CD14-positive monocyte (primary cell): Measurements from ENCODE around the gene TMEM94. TPM values are rescaled to one million over a fixed set of nuclear protein-coding genes. Genes with fewer than 3 reads are reported as not detected.
A peak's percentile ranks its signal among the peaks of the same experiment; 100 is the strongest.

Experiments
- DNase-seq, 3 donors: peaks; one replicate each; pipeline ENCODE4 v3.0.0-alpha.2; 2011 to 2022
- H2AFZ ChIP-seq: 2 replicates; pipeline ENCODE4 v1.6.0; 2012; ENCODE audit warnings: mild to moderate bottlenecking, low read depth, low read length, inconsistent platforms; ENCODE audit not compliant: insufficient read depth, poor library complexity, severe bottlenecking
- H3K27ac ChIP-seq, 2 donors: 1 replicate in 1 of 2; 2 replicates in 1 of 2; pipeline ENCODE4 v1.5.1; 2012 to 2013; ENCODE audit warnings: low read length in 2 of 2, control low read depth in 1 of 2, inconsistent platforms in 1 of 2, low read depth in 1 of 2, mild to moderate bottlenecking in 1 of 2
- H3K27me3 ChIP-seq, 2 donors: one replicate each; pipeline versions ENCODE4 v1.6.0 to v1.6.1; 2011 to 2013; ENCODE audit warnings: low read length in 2 of 2; ENCODE audit not compliant: control insufficient read depth in 2 of 2, insufficient read depth in 2 of 2
- H3K36me3 ChIP-seq, 2 donors: replicated peaks in 1 of 2; 1 replicate in 1 of 2; 2 replicates in 1 of 2; pipeline versions ENCODE4 v1.5.1 to v1.6.1; 2012 to 2013; ENCODE audit warnings: low read length in 2 of 2, control low read depth in 1 of 2, inconsistent platforms in 1 of 2, mild to moderate bottlenecking in 1 of 2; ENCODE audit not compliant: insufficient read depth in 2 of 2, control insufficient read depth in 1 of 2
- H3K4me1 ChIP-seq, 2 donors: 1 replicate in 1 of 2; 2 replicates in 1 of 2; pipeline versions ENCODE4 v1.5.1 to v1.6.1; 2012 to 2013; ENCODE audit warnings: low read length in 2 of 2, control low read depth in 1 of 2, inconsistent platforms in 1 of 2, mild to moderate bottlenecking in 1 of 2, moderate library complexity in 1 of 2; ENCODE audit not compliant: insufficient read depth in 2 of 2, control insufficient read depth in 1 of 2
- H3K4me2 ChIP-seq: replicated peaks from 2 replicates; pipeline ENCODE3; 2012; ENCODE audit warnings: low read length, moderate library complexity, mild to moderate bottlenecking; ENCODE audit not compliant: poor library complexity, severe bottlenecking; ENCODE audit errors: extremely low read depth
- H3K4me3 ChIP-seq, 3 experiments: fragments of 200-600 bp in 1 of 3; sonication (generic) in 1 of 3; replicated peaks in 1 of 3; 1 replicate in 2 of 3; 2 replicates in 1 of 3; pipeline ENCODE4 v1.5.1; 2011 to 2013; ENCODE audit warnings: low read length in 3 of 3, mild to moderate bottlenecking in 3 of 3, control low read depth in 2 of 3, low read depth in 2 of 3, inconsistent platforms in 1 of 3, moderate library complexity in 1 of 3
- H3K79me2 ChIP-seq: 2 replicates; pipeline ENCODE4 v1.6.0; 2012; ENCODE audit warnings: mild to moderate bottlenecking, control low read depth, inconsistent platforms, low read length, moderate library complexity; ENCODE audit not compliant: insufficient read depth
- H3K9ac ChIP-seq: 2 replicates; pipeline ENCODE4 v1.6.0; 2017; ENCODE audit warnings: low read length, mild to moderate bottlenecking; ENCODE audit not compliant: insufficient read depth, poor library complexity, severe bottlenecking
- H3K9me3 ChIP-seq, 2 donors: replicated peaks in 1 of 2; 1 replicate in 1 of 2; 2 replicates in 1 of 2; pipeline versions ENCODE4 v1.5.1 to v1.6.1; 2012 to 2013; ENCODE audit warnings: low read length in 2 of 2, control low read depth in 1 of 2; ENCODE audit not compliant: control insufficient read depth in 1 of 2, insufficient read depth in 1 of 2
- H4K20me1 ChIP-seq: 2 replicates; pipeline ENCODE4 v1.6.0; 2012; ENCODE audit warnings: mild to moderate bottlenecking, low read length, control low read depth, moderate library complexity; ENCODE audit not compliant: insufficient read depth
- H3K27ac Mint-ChIP-seq, 7 donors: one replicate each; pipeline ENCODE4 v1.8.0; 2020; ENCODE audit warnings: mild to moderate bottlenecking in 7 of 7, mixed read lengths in 7 of 7, moderate library complexity in 6 of 7, inconsistent platforms in 2 of 7
- H3K27me3 Mint-ChIP-seq, 3 donors: one replicate each; pipeline ENCODE4 v1.8.0; 2021 to 2022; ENCODE audit warnings: low read depth in 3 of 3, mild to moderate bottlenecking in 3 of 3, mixed read lengths in 3 of 3, moderate library complexity in 3 of 3, inconsistent platforms in 1 of 3
- H3K36me3 Mint-ChIP-seq, 2 donors: one replicate each; pipeline ENCODE4 v1.8.0; 2020; ENCODE audit warnings: mixed read lengths in 2 of 2, inconsistent platforms in 1 of 2, mild to moderate bottlenecking in 1 of 2
- H3K4me1 Mint-ChIP-seq: one replicate; pipeline ENCODE4 v1.8.0; 2020; ENCODE audit warnings: mild to moderate bottlenecking, mixed read lengths
- H3K4me3 Mint-ChIP-seq, 2 donors: one replicate each; pipeline ENCODE4 v1.8.0; 2020; ENCODE audit warnings: mild to moderate bottlenecking in 2 of 2, mixed read lengths in 2 of 2, moderate library complexity in 1 of 2
- H3K9me3 Mint-ChIP-seq, 7 donors: one replicate each; pipeline ENCODE4 v1.8.0; 2020 to 2022; ENCODE audit warnings: mixed read lengths in 7 of 7, mild to moderate bottlenecking in 6 of 7, moderate library complexity in 6 of 7, inconsistent platforms in 2 of 7
- WGBS: methylation state at CpG from one replicate; pipeline ENCODE4 v1.1.5; 2013; ENCODE audit warnings: missing lambda C conversion rate; ENCODE audit not compliant: insufficient coverage; 5-methylcytosine and 5-hydroxymethylcytosine counted together
- intact Hi-C, 2 donors: fragments of 100-400 bp; cut with micrococcal nuclease; formaldehyde crosslinking; loops; one replicate each; pipeline versions ENCODE4 v1.15.0 to v1.15.1; 2023
- polyA plus RNA-seq, 3 donors: library from polyadenylated mRNA; depleted of rRNA in 1 of 3; unstranded in 2 of 3; stranded (reverse) in 1 of 3; fragments of 300-500 nt in 2 of 3; fragments of >200 nt in 1 of 3; fragmentation: Illumina TruSeq in 2 of 3; gene quantifications; 1 replicate in 2 of 3; 2 replicates in 1 of 3; pipeline ENCODE4 v1.2.3, GENCODE V29; 2012 to 2021
- TF ChIP-seq, protein P1 (sequence below): fragments of 200-600 bp; IDR thresholded peaks from one replicate; pipeline ENCODE4 v1.8.0; 2022; ENCODE audit warnings: antibody characterized with exemption, mild to moderate bottlenecking

The TMEM94 gene
- polyA plus RNA-seq, 3 donors: 7.2 to 129 (median 8.4) TPM

GRCh38 chr17:75418531-75418930, 37.9 kb upstream of the TMEM94 start:
- peaks cover 0 to 2% (median 0%) of the 10 kb centered on the region in 7 donors for H3K9me3 Mint-ChIP-seq
- no peaks in the 10 kb centered on the region for H4K20me1 ChIP-seq
- peaks cover 10 to 20% of the 10 kb centered on the region in 2 donors for H3K4me1 ChIP-seq
- H3K27ac Mint-ChIP-seq: peak overlapping the region; percentile 75 to 92 (median 80)
- H3K79me2 ChIP-seq: no peaks in the 10 kb centered on the region
- whole genome bisulfite sequencing: 18% methylated on average over 4 of the region's 5 CpGs
- H3K4me3 Mint-ChIP-seq: peak overlapping the region; percentile 68 to 88
- H3K9ac ChIP-seq: peak overlapping the region; percentile 28
- peak; percentile 22 to 44 (median 33) for DNase-seq
- H3K36me3 Mint-ChIP-seq: no peaks in the 10 kb centered on the region
- TF ChIP-seq, protein P1, sequence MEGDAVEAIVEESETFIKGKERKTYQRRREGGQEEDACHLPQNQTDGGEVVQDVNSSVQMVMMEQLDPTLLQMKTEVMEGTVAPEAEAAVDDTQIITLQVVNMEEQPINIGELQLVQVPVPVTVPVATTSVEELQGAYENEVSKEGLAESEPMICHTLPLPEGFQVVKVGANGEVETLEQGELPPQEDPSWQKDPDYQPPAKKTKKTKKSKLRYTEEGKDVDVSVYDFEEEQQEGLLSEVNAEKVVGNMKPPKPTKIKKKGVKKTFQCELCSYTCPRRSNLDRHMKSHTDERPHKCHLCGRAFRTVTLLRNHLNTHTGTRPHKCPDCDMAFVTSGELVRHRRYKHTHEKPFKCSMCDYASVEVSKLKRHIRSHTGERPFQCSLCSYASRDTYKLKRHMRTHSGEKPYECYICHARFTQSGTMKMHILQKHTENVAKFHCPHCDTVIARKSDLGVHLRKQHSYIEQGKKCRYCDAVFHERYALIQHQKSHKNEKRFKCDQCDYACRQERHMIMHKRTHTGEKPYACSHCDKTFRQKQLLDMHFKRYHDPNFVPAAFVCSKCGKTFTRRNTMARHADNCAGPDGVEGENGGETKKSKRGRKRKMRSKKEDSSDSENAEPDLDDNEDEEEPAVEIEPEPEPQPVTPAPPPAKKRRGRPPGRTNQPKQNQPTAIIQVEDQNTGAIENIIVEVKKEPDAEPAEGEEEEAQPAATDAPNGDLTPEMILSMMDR: no peak
- intact Hi-C loops: no loop called here
- H3K9me3 ChIP-seq: no peaks in the 10 kb centered on the region
- no peaks in the 10 kb centered on the region for H3K36me3 ChIP-seq
- H2AFZ ChIP-seq: peak overlapping the region; percentile 52
- H3K4me1 Mint-ChIP-seq: peaks cover 22% of the 10 kb centered on the region
- peak overlapping the region; percentile 6 to 54 (median 52) for H3K4me3 ChIP-seq
- no peaks in the 10 kb centered on the region for H3K27me3 ChIP-seq
- H3K4me2 ChIP-seq: peak overlapping the region; percentile 76
- peak overlapping the region; percentile 14 to 70 for H3K27ac ChIP-seq
- peaks cover 0 to 3% (median 0%) of the 10 kb centered on the region in 3 donors for H3K27me3 Mint-ChIP-seq

DNA sequence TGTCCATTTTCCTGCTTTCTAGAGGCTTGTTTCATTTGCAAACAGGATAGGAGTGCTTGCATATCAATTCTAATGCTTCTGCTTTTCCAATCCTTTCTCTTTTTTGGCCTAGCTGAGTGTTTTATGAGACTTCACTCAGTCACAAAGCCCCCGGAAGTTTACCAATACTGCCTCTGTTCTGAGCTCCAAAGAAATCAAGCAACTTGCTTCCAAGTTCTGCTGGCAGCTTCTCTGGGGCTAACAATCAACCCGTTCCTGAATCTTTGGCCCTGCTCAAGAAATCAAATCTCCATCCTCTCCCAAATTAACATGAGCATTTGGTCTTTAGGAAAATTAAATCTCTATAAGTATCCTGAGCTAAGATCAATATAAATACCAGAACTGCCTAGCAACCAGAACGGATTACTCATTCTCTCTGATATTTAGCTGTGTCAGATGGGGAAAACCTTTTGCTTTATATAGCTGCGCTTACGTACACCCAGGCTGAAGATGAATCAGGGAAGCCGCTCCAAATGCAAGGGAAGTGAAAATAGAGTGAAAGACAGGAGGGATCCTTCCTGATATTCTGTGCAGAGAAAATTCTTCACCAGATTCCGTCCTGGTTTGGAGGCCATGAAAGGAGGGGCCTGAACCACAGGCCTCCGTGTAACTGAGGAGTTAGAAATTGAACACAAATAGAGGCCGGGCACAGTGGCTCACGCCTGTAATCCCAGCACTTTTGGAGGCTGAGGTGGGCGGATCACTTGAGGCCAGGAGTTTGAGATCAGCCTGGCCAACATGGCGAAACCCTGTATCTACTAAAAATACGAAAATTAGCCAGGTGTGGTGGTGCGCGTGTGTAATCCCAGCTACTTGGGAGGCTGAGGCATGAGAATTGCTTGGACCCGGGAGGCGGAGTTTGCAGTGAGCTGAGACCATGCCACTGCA, 27.6 kb upstream of the TMEM94 start:
- intact Hi-C loops: loop anchor here (5.0 to 10.0 kb wide), 3 partner anchors 58 to 156 kb away; partner anchors contain the start of gene MYO15B (in 1 of the 2)
- no peak overlapping the region for H3K4me3 ChIP-seq

More for the DNA sequence above, 27.6 kb upstream of the TMEM94 start:
- Histone ChIP-seq H4K20me1 (no peaks in the 10 kb centered on the region), H3K27me3 (no peaks in the 10 kb centered on the region), H3K9ac (no peak overlapping the region), H2AFZ (no peak overlapping the region), H3K27ac (peak overlapping the region in 1 of 2 donors; percentile 24), H3K4me1 (peaks cover 16 to 24% of the 10 kb centered on the region in 2 donors), H3K36me3 (no peaks in the 10 kb centered on the region), H3K9me3 (no peaks in the 10 kb centered on the region), H3K79me2 (no peaks in the 10 kb centered on the region), H3K4me2 (no peak overlapping the region)
- Mint-ChIP-seq H3K4me1 (peaks cover 22% of the 10 kb centered on the region), H3K9me3 (peaks cover 0 to 3% (median 0%) of the 10 kb centered on the region in 7 donors), H3K4me3 (no peak overlapping the region), H3K27ac (peak overlapping the region; percentile 57 to 91 (median 82)), H3K27me3 (peaks cover 0 to 5% (median 4%) of the 10 kb centered on the region in 3 donors), H3K36me3 (no peaks in the 10 kb centered on the region)
- TF ChIP-seq, protein P1: no peak
- peak; percentile 59 to 93 (median 77) for DNase-seq
- 74% methylated on average over 8 of the region's 17 CpGs for WGBS
